GM12878 (cell line): Measurements from ENCODE around the gene RASL10A. TPM values are rescaled to one million over a fixed set of nuclear protein-coding genes. Genes with fewer than 3 reads are reported as not detected.

Experiments
- ATAC-seq: fragments of 200-7000 bp; cut with Tn5 transposase; 3 replicates; pipeline ENCODE4 v1.9.1; 2020; ENCODE audit warnings: mild to moderate bottlenecking, moderate library complexity
- BruUV-seq: library from RNA; stranded (reverse); fragments of 400-500 nt; replicated peaks from 2 replicates; lab custom pipeline; 2021; lab: Mats Ljungman, UMichigan
- CTCF ChIA-PET: fragments of 300-600 bp; sonication (Branson Sonifier 250); formaldehyde crosslinking; extraction: SDS; loops from one replicate; lab custom pipeline; 2021; ENCODE audit warnings: inconsistent platforms; lab: Yijun Ruan, JAX
- POLR2A ChIA-PET: fragments of 350-600 bp; formaldehyde crosslinking; extraction: SDS; loops from one replicate; lab custom pipeline; 2021; ENCODE audit warnings: inconsistent platforms; lab: Charles Lee
- RAD21 ChIA-PET: fragments of 300-600 bp; sonication (Branson Sonifier 250); formaldehyde crosslinking; loops from one replicate; lab custom pipeline; 2023; ENCODE audit warnings: antibody characterized with exemption; ENCODE audit not compliant: unreplicated experiment; lab: Charles Lee
- SMC1A ChIA-PET: fragments of 300-600 bp; sonication (Branson Sonifier 250); formaldehyde crosslinking; loops from one replicate; lab custom pipeline; 2023; ENCODE audit not compliant: unreplicated experiment, uncharacterized antibody; lab: Charles Lee
- DNase-seq: peaks from one replicate; pipeline ENCODE4 v3.0.0-alpha.2; 2011; ENCODE audit warnings: low read depth, low spot score
- FAIRE-seq: peaks from 3 replicates; lab custom pipeline; 2011; peaks lifted over from hg19 to GRCh38; lab: Jason Lieb, UNC
- H2AFZ ChIP-seq: 2 replicates; pipeline ENCODE4 v1.6.0; 2011; ENCODE audit warnings: low read depth, low read length, control low read depth; ENCODE audit not compliant: control insufficient read depth
- H3K27ac ChIP-seq: 2 replicates; pipeline ENCODE4 v1.5.1; 2011; ENCODE audit warnings: control low read depth; ENCODE audit not compliant: control insufficient read depth, insufficient read depth
- H3K27me3 ChIP-seq, 2 experiments: replicated peaks in 1 of 2; 2 replicates each; pipeline versions ENCODE4 v1.6.0 to v1.6.1; 2011; ENCODE audit warnings: low read length in 1 of 2; ENCODE audit not compliant: control insufficient read depth in 2 of 2, insufficient read depth in 2 of 2
- H3K36me3 ChIP-seq, 2 experiments: 2 replicates each; pipeline ENCODE4 v1.5.1; 2011; ENCODE audit warnings: low read length in 1 of 2; ENCODE audit not compliant: control insufficient read depth in 2 of 2, insufficient read depth in 2 of 2
- H3K4me1 ChIP-seq: 2 replicates; pipeline ENCODE4 v1.6.1; 2011; ENCODE audit warnings: mild to moderate bottlenecking, low read length, moderate library complexity, mixed read lengths; ENCODE audit not compliant: control insufficient read depth, insufficient read depth
- H3K4me2 ChIP-seq: 2 replicates; pipeline ENCODE4 v1.6.0; 2011; ENCODE audit warnings: control low read depth; ENCODE audit not compliant: control insufficient read depth, insufficient read depth
- H3K4me3 ChIP-seq: fragments of 200-600 bp; sonication (generic); 2 replicates; pipeline ENCODE4 v1.5.1; 2016
- H3K79me2 ChIP-seq: 2 replicates; pipeline ENCODE4 v1.6.0; 2011; ENCODE audit warnings: low read length; ENCODE audit not compliant: control insufficient read depth, insufficient read depth
- H3K9ac ChIP-seq: 2 replicates; pipeline ENCODE4 v1.8.0; 2011; ENCODE audit warnings: low read length, control low read depth, mixed read lengths; ENCODE audit not compliant: control insufficient read depth, insufficient read depth
- H3K9me3 ChIP-seq: replicated peaks from 3 replicates; pipeline ENCODE4 v1.5.1; 2011; ENCODE audit warnings: mild to moderate bottlenecking, low read length; ENCODE audit not compliant: control insufficient read depth, insufficient read depth
- H4K20me1 ChIP-seq: 2 replicates; pipeline ENCODE4 v1.6.0; 2011; ENCODE audit not compliant: control insufficient read depth, insufficient read depth
- CHD4 ChIP-seq: fragments of 200-600 bp; sonication (generic); IDR thresholded peaks from 2 replicates; pipeline ENCODE4 v1.6.1; 2016; ENCODE audit warnings: mild to moderate bottlenecking
- DPF2 ChIP-seq: fragments of 450-650 bp; IDR thresholded peaks from 2 replicates; pipeline ENCODE4 v1.6.1; 2017; ENCODE audit warnings: mild to moderate bottlenecking
- ETV6 ChIP-seq, 2 experiments: fragments of 450-650 bp in 1 of 2; IDR thresholded peaks in 1 of 2; conservative IDR thresholded peaks in 1 of 2; 2 replicates each; pipeline ENCODE4 v1.6.1; 2014; ENCODE audit warnings: antibody characterized with exemption in 1 of 2, borderline replicate concordance in 1 of 2, low read depth in 1 of 2, mild to moderate bottlenecking in 1 of 2, moderate library complexity in 1 of 2
- IRF4 ChIP-seq: IDR thresholded peaks from 2 replicates; pipeline ENCODE4 v1.6.1; 2011; ENCODE audit warnings: low read depth, low read length
- KLF5 ChIP-seq: fragments of 450-650 bp; IDR thresholded peaks from 2 replicates; pipeline ENCODE4 v1.6.1; 2014; ENCODE audit warnings: mild to moderate bottlenecking; ENCODE audit not compliant: partially characterized antibody
- MEF2A ChIP-seq: IDR thresholded peaks from 2 replicates; pipeline ENCODE4 v1.6.1; 2011; ENCODE audit warnings: low read depth, mild to moderate bottlenecking, low read length, moderate library complexity; ENCODE audit not compliant: insufficient read depth
- MLLT1 ChIP-seq: fragments of 450-650 bp; IDR thresholded peaks from 2 replicates; pipeline ENCODE4 v1.6.1; 2016; ENCODE audit warnings: mild to moderate bottlenecking
- PKNOX1 ChIP-seq: fragments of 450-650 bp; IDR thresholded peaks from 2 replicates; pipeline ENCODE4 v1.6.1; 2016; ENCODE audit warnings: mild to moderate bottlenecking
- RAD51 ChIP-seq: fragments of 450-650 bp; IDR thresholded peaks from 2 replicates; pipeline ENCODE4 v1.6.1; 2016; ENCODE audit warnings: moderate library complexity, mild to moderate bottlenecking, inconsistent platforms
- STAT1 ChIP-seq: fragments of 450-650 bp; conservative IDR thresholded peaks from 2 replicates; pipeline ENCODE4 v1.6.1; 2014; ENCODE audit warnings: antibody characterized with exemption, mild to moderate bottlenecking
- WRNIP1 ChIP-seq: IDR thresholded peaks from 2 replicates; pipeline ENCODE4 v1.6.1; 2011; ENCODE audit warnings: low read depth, low read length, improper control_type of control experiment, borderline replicate concordance
- ZNF217 ChIP-seq: fragments of 450-650 bp; IDR thresholded peaks from 2 replicates; pipeline ENCODE4 v1.6.1; 2017; ENCODE audit warnings: antibody characterized with exemption, mild to moderate bottlenecking
- ZNF622 ChIP-seq: fragments of 450-650 bp; IDR thresholded peaks from 2 replicates; pipeline ENCODE4 v1.6.1; 2017; ENCODE audit warnings: mild to moderate bottlenecking, inconsistent platforms
- in situ Hi-C: fragments of 300-500 bp; cut with MboI; formaldehyde crosslinking; loops from 9 replicates; pipeline ENCODE4 v1.14.3; 2018; ENCODE audit warnings: mixed read lengths
- intact Hi-C: fragments of 100-400 bp; cut with micrococcal nuclease; formaldehyde crosslinking; loops from one replicate; pipeline ENCODE4 v1.14.2; 2022; ENCODE audit not compliant: unreplicated experiment
- polyA plus RNA-seq, 11 experiments: library from polyadenylated mRNA; depleted of rRNA in 4 of 11; unstranded in 6 of 11; stranded (reverse) in 5 of 11; fragments of >200 nt; fragmentation: Nextera tagmentation in 4 of 11; fragmentation: Illumina TruSeq in 1 of 11; extraction: Ambion mirVana in 4 of 11; extraction: Trizol in 1 of 11; gene quantifications; 1 replicate in 1 of 11; 2 replicates in 10 of 11; pipeline versions ENCODE4 v1.2.1 to v1.2.3, GENCODE V29; 2011 to 2016; ENCODE audit warnings: inconsistent platforms in 2 of 11, missing spikeins in 2 of 11, low read depth in 1 of 11
- total RNA-seq, 4 experiments: library from RNA; depleted of rRNA in 3 of 4; stranded (reverse); fragments of >200 nt in 3 of 4; fragmentation: Illumina TruSeq in 1 of 4; extraction: Trizol in 1 of 4; gene quantifications; 2 replicates each; pipeline versions ENCODE4 v1.2.1 to v1.2.3, GENCODE V29; 2013 to 2021
- TF ChIP-seq, protein P1 (sequence below): fragments of 450-650 bp; IDR thresholded peaks from 2 replicates; pipeline ENCODE4 v1.6.1; 2017; ENCODE audit warnings: mild to moderate bottlenecking, moderate library complexity
- TF ChIP-seq, protein P2 (sequence below): IDR thresholded peaks from 2 replicates; pipeline ENCODE4 v1.6.1; 2011; ENCODE audit warnings: borderline replicate concordance, low read depth, mild to moderate bottlenecking, moderate library complexity, mixed read lengths, low read length; ENCODE audit not compliant: insufficient read depth; ENCODE audit errors: extremely low read length
- TF ChIP-seq, protein P3 (sequence below), 3 experiments: IDR thresholded peaks in 2 of 3; conservative IDR thresholded peaks in 1 of 3; 2 replicates each; pipeline ENCODE4 v1.5.1; 2011; ENCODE audit warnings: low read depth in 3 of 3, low read length in 3 of 3, mild to moderate bottlenecking in 3 of 3, control low read depth in 2 of 3, moderate library complexity in 2 of 3, inconsistent platforms in 1 of 3, mixed read lengths in 1 of 3; ENCODE audit not compliant: control insufficient read depth in 2 of 3, insufficient read depth in 1 of 3; ENCODE audit errors: extremely low read depth in 1 of 3

RASL10A gene
- total and polyA plus RNA-seq, 10 of the 15 experiments (the other 5 are each of a cell fraction or from before 2014, with no cell fraction given) = 0.12 to 0.46 (median 0.21) TPM; not detected in 6

DNA sequence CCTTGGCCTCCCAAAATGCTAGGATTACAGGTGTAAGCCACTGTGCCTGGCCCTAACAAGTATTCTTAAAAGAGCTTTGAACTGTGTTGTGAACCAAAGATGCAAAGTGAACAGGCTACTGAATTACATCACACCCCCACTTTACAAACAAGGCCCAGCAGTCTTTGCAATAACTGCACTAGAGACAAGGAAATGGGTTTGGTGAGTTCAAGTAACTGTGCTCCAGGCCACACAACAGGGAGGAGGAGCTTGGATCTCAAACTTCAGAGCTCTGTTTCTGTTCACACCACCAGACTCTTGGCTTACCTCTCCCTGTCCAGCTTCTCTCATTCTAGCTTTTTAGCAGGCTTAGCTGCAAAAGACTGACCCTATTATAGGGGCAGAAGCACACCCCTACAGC, 30.4 kb upstream of the RASL10A start:
- POLR2A ChIA-PET = no interaction called here
- H2AFZ ChIP-seq = no peak overlapping the region
- peaks cover 32 to 48% of the 10 kb centered on the region in 2 experiments for H3K36me3 ChIP-seq
- FAIRE-seq = no peak
- SMC1A ChIA-PET = interaction anchor here (0.7 kb wide), 1 partner anchor 178 kb away, joined by 3 read pairs; no protein-coding TSS in a partner anchor
- intact Hi-C loops = no loop called here
- no peaks in the 10 kb centered on the region for H3K9me3 ChIP-seq
- no peaks in the 10 kb centered on the region; the same call in 1 of the 2 replicates for H4K20me1 ChIP-seq
- BruUV-seq = no TSS peak
- RAD21 ChIA-PET = no interaction called here
- no peak for DNase-seq
- no peak overlapping the region for H3K27ac ChIP-seq
- H3K79me2 ChIP-seq = no peaks in the 10 kb centered on the region
- in situ Hi-C loops = no loop called here
- no peak overlapping the region for H3K9ac ChIP-seq
- no peak for ATAC-seq
- CTCF ChIA-PET = no interaction called here
- no peak overlapping the region for H3K4me2 ChIP-seq
- H3K4me3 ChIP-seq = no peak overlapping the region
- H3K27me3 ChIP-seq = no peaks in the 10 kb centered on the region
- H3K4me1 ChIP-seq = no peaks in the 10 kb centered on the region
- TF ChIP-seq IRF4 (no peak), KLF5 (no peak), STAT1 (no peak), ETV6 (conservative IDR thresholded peaks at IDR 0.05 in 1 of 2, IDR thresholded peaks at IDR 0.05 in 1 of 2; ENCODE audit: borderline replicate concordance in 1 of 2, low read depth in 1 of 2) (no peak), WRNIP1 (no peak), ZNF622 (no peak), DPF2 (no peak), ZNF217 (no peak), MLLT1 (no peak), MEF2A (no peak), RAD51 (no peak), CHD4 (no peak), PKNOX1 (no peak)
- TF ChIP-seq, protein P1, sequence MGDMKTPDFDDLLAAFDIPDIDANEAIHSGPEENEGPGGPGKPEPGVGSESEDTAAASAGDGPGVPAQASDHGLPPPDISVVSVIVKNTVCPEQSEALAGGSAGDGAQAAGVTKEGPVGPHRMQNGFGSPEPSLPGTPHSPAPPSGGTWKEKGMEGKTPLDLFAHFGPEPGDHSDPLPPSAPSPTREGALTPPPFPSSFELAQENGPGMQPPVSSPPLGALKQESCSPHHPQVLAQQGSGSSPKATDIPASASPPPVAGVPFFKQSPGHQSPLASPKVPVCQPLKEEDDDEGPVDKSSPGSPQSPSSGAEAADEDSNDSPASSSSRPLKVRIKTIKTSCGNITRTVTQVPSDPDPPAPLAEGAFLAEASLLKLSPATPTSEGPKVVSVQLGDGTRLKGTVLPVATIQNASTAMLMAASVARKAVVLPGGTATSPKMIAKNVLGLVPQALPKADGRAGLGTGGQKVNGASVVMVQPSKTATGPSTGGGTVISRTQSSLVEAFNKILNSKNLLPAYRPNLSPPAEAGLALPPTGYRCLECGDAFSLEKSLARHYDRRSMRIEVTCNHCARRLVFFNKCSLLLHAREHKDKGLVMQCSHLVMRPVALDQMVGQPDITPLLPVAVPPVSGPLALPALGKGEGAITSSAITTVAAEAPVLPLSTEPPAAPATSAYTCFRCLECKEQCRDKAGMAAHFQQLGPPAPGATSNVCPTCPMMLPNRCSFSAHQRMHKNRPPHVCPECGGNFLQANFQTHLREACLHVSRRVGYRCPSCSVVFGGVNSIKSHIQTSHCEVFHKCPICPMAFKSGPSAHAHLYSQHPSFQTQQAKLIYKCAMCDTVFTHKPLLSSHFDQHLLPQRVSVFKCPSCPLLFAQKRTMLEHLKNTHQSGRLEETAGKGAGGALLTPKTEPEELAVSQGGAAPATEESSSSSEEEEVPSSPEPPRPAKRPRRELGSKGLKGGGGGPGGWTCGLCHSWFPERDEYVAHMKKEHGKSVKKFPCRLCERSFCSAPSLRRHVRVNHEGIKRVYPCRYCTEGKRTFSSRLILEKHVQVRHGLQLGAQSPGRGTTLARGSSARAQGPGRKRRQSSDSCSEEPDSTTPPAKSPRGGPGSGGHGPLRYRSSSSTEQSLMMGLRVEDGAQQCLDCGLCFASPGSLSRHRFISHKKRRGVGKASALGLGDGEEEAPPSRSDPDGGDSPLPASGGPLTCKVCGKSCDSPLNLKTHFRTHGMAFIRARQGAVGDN = no peak
- TF ChIP-seq, protein P2, sequence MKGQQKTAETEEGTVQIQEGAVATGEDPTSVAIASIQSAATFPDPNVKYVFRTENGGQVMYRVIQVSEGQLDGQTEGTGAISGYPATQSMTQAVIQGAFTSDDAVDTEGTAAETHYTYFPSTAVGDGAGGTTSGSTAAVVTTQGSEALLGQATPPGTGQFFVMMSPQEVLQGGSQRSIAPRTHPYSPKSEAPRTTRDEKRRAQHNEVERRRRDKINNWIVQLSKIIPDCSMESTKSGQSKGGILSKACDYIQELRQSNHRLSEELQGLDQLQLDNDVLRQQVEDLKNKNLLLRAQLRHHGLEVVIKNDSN = no peak
- TF ChIP-seq, protein P3, sequence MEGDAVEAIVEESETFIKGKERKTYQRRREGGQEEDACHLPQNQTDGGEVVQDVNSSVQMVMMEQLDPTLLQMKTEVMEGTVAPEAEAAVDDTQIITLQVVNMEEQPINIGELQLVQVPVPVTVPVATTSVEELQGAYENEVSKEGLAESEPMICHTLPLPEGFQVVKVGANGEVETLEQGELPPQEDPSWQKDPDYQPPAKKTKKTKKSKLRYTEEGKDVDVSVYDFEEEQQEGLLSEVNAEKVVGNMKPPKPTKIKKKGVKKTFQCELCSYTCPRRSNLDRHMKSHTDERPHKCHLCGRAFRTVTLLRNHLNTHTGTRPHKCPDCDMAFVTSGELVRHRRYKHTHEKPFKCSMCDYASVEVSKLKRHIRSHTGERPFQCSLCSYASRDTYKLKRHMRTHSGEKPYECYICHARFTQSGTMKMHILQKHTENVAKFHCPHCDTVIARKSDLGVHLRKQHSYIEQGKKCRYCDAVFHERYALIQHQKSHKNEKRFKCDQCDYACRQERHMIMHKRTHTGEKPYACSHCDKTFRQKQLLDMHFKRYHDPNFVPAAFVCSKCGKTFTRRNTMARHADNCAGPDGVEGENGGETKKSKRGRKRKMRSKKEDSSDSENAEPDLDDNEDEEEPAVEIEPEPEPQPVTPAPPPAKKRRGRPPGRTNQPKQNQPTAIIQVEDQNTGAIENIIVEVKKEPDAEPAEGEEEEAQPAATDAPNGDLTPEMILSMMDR (IDR thresholded peaks at IDR 0.05 in 2 of 3, conservative IDR thresholded peaks at IDR 0.05 in 1 of 3; ENCODE audit: control insufficient read depth in 2 of 3, extremely low read depth in 1 of 3, insufficient read depth in 1 of 3, low read depth in 3 of 3, low read length in 3 of 3) = no peak
